ENCODE data around the gene ACACA. TPM values are rescaled to one million over a fixed set of nuclear protein-coding genes. Genes with fewer than 3 reads are reported as not detected.
"Not testable (repeated sequence)": the region's sequence is repeated elsewhere in the genome, so short reads cannot be mapped to it uniquely, and the experiment has no call there.

Gene ACACA
- total RNA-seq, 4 donors from 2014 or later, result 30.0 to 69.7 (median 49.9) TPM

- no peak for DNase-seq (ENCODE audit: low spot score in 2 of 2)
- WGBS, 2 donors, result 89 to 96% methylated on average over 5 of the region's 5 CpGs
- Histone ChIP-seq H3K36me3 (peaks cover 0 to 18% (median 0%) of the 10 kb centered on the region in 3 donors), H3K27me3 (no peaks in the 10 kb centered on the region), H3K4me1 (no peaks in the 10 kb centered on the region), H3K4me3 (no peak overlapping the region), H3K9me3 (peaks cover 0 to 15% (median 2%) of the 10 kb centered on the region in 4 donors), H3K27ac (no peak overlapping the region)
- TF ChIP-seq CTCF (IDR thresholded peaks at IDR 0.05), result no peak
- TF ChIP-seq POLR2A (IDR thresholded peaks at IDR 0.05), result no peak
- TF ChIP-seq EP300 (IDR thresholded peaks at IDR 0.05), result no peak
These were observed 325.3 kb downstream of the ACACA start for GRCh38 chr17:37081287-37081686.

- no peaks in the 10 kb centered on the region for H3K27me3 ChIP-seq
- no peak for DNase-seq (ENCODE audit: low spot score in 2 of 2)
- WGBS, 2 donors, result 100% methylated on average over 1 of the region's 1 CpG
- H3K4me3 ChIP-seq, result no peak overlapping the region
- H3K9me3 ChIP-seq, result peaks cover 0 to 15% (median 2%) of the 10 kb centered on the region in 4 donors
- no peak for TF ChIP-seq EP300 (IDR thresholded peaks at IDR 0.05)
- no peak for TF ChIP-seq CTCF (IDR thresholded peaks at IDR 0.05)
- no peak for TF ChIP-seq POLR2A (IDR thresholded peaks at IDR 0.05)
- no peaks in the 10 kb centered on the region for H3K4me1 ChIP-seq
- peaks cover 0 to 3% (median 0%) of the 10 kb centered on the region in 3 donors for H3K36me3 ChIP-seq
- no peak overlapping the region for H3K27ac ChIP-seq
These were observed 326.9 kb downstream of the ACACA start for GRCh38 chr17:37079735-37080134.

- no peak overlapping the region for H3K4me3 ChIP-seq
- no peak for DNase-seq (ENCODE audit: low spot score in 2 of 2)
- H3K27me3 ChIP-seq, result no peaks in the 10 kb centered on the region
- TF ChIP-seq POLR2A (IDR thresholded peaks at IDR 0.05) (no peak), EP300 (IDR thresholded peaks at IDR 0.05) (no peak), CTCF (IDR thresholded peaks at IDR 0.05) (no peak)
- H3K4me1 ChIP-seq, result no peaks in the 10 kb centered on the region
- no peak overlapping the region for H3K27ac ChIP-seq
- WGBS, 2 donors, result 96 to 97% methylated on average over 2 of the region's 2 CpGs
- H3K9me3 ChIP-seq, result peaks cover 0 to 15% (median 2%) of the 10 kb centered on the region in 4 donors
- no peaks in the 10 kb centered on the region for H3K36me3 ChIP-seq
These were observed 327.4 kb downstream of the ACACA start for GRCh38 chr17:37079065-37079708.

- H3K9me3 ChIP-seq; H3K27ac ChIP-seq; H3K4me1 ChIP-seq; H3K36me3 ChIP-seq; DNase-seq (ENCODE audit: low spot score in 2 of 2); H3K27me3 ChIP-seq; H3K4me3 ChIP-seq: not testable (repeated sequence)
- 79 to 83% methylated on average over 3 of the region's 3 CpGs for WGBS, 2 donors
These were observed 333.2 kb downstream of the ACACA start for GRCh38 chr17:37073464-37073863.

- H3K4me1 ChIP-seq, result peaks cover 0 to 3% (median 0%) of the 10 kb centered on the region in 4 donors
- no peak overlapping the region for H3K27ac ChIP-seq
- DNase-seq (ENCODE audit: low spot score in 2 of 2), result no peak
- H3K9me3 ChIP-seq, result no peaks in the 10 kb centered on the region
- H3K36me3 ChIP-seq, result no peaks in the 10 kb centered on the region
- WGBS, 2 donors, result 91% methylated on average over 3 of the region's 3 CpGs
- peaks cover 0 to 37% of the 10 kb centered on the region in 2 donors for H3K27me3 ChIP-seq
- no peak overlapping the region for H3K4me3 ChIP-seq
- no peak for TF ChIP-seq EP300 (IDR thresholded peaks at IDR 0.05)
- no peak for TF ChIP-seq CTCF (IDR thresholded peaks at IDR 0.05)
- TF ChIP-seq POLR2A (IDR thresholded peaks at IDR 0.05), result no peak
These were observed 337.5 kb downstream of the ACACA start for GRCh38 chr17:37069087-37069486.

All from tibial nerve (tissue), 4 donors.